Measurements from ENCODE around the gene NPPB.

The NPPB gene

DNA sequence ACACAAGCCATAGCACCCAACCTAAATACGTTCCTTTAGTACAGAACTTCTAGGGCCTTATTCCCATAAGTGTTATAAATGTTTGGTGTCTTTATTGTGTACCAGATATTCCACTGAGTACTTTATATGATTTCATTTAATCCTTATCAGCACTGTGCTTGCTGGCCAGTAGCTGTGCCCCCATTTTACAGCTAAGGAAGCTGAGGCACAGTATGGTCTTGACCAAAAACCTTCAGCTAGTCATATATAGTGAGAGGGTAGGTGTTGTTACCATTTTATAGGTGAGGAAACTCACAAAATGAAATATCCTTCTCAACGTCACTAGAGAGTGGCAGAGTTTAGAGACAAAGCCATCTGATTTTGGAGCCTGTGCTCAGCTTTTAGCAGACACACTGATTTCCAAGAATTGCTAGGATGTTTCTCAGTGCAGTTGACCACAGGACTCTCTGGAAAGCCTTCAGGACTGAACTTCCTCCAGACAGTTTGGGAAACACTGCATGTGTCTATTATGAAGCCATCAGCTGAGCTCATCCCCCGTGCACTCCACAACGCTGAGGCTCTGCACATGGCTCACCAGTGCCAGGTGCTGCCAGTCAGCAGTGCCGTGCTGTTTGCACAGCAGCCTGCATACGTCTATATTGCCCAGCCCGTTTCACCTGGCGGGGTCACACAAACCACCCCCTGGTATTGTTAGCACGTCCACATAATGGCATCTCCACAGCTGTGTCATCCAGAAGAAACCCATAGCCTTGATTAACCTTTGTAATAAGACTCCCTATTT is 26.6 kb downstream of the NPPB start:
- DNase-seq = no peak

DNA sequence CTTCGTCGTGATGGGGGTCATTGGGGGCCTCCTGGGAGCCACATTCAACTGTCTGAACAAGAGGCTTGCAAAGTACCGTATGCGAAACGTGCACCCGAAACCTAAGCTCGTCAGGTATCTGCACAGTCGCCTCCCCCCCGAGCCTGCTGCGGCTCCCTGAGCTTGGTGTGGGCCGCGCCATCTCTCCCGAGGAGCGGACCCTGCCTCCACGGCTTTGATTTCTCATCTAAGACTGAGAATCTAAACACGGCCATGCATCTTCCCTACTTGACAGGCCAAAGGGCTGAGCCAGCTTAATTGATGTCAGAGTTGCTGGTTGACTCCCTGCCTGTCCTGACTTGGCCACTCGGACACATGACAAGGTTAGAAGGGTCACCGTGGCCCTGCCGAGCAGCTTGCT is 30.2 kb downstream of the NPPB start:
- DNase-seq = no peak

DNA sequence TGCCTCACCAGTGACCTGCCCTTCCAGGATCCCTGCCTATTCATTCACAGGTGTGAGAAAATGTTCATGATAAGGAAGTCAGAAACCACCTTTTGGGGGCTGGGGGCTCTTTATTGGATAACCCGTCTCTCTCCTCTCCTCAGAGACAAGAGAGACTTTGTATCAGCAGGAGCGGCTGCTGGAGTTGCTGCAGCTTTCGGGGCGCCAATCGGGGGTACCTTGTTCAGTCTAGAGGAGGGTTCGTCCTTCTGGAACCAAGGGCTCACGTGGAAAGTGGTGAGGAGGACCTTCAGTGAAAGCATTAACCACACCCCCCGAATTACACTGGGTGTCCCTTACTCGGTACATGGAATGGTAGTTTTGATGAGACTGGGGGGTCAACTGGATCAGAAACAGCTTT is 31.8 kb downstream of the NPPB start:
- DNase-seq = no peak

DNA sequence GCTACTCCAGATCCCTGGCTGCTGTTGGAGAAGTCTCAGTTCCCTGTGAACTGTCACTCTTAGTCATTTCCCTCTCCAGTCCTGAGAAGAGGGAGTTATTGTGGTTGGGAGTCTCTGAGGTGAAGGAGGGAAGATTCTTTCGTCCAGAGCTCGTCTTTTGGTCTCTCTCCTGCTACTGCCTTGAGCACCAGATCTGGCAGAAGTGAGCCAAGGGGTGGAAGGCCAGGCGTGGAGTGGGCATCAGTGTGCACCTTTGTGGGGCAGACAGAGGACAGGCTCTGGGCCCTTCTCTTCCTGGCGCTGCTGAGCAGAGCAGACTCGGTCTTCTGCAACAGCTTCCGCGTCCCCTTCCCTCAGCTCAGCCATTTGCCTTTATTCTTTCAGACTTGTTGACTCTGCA is 33.6 kb downstream of the NPPB start:
- DNase-seq = no peak

DNA sequence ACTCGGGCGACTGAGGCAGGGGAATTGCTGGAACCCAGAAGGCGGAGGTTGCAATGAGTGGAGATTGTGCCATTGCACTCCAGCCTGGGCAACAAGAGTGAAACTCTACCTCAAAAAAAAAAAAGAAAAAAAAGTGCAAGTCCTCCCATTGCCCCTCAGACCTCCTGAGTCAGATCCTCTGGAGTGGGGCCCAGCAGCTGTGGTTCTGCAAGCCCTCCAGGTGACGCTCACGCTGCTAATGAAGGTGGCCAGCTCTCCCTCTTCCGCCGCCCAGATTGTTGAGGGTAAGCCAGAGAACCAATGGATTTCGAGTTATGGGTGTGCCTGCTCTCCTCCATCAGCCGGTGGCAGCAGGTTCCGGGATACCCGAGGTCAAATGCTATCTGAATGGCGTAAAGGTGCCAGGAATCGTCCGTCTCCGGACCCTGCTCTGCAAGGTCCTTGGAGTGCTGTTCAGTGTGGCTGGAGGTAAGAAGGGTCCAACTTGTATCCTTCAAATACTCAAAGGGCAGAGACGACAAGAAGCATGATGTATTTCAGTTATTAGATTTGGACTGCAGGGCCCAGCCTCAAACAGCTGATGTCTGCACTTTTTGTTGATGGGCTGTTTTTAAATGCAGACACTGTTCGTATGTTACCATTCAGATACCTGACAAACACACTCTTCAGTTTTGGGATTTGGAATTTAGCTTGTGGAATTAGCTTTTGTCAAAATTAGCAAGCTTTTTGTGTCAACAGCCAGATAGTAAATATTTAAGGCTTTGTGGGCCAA is 35.2 kb downstream of the NPPB start:
- no peak for DNase-seq

DNA sequence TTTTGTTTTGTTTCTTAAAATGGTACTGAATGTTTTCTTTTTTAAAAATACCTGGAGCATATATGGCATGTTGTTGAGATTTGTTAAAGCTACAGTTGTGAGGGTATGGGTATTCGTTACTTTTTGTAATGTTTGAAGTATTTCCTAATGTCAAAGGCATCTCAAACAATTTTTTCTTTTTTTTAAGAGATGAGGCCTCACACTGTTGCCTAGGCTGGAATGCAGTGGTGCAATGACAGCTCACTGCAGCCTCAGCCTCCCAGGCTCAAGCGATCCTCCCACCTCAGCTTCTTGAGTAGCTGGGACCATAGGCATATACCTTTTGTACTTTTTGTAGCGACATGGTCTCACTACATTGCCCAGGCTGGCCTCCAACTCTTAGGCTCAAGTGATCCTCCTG is 36.7 kb downstream of the NPPB start:
- no peak for DNase-seq

DNA sequence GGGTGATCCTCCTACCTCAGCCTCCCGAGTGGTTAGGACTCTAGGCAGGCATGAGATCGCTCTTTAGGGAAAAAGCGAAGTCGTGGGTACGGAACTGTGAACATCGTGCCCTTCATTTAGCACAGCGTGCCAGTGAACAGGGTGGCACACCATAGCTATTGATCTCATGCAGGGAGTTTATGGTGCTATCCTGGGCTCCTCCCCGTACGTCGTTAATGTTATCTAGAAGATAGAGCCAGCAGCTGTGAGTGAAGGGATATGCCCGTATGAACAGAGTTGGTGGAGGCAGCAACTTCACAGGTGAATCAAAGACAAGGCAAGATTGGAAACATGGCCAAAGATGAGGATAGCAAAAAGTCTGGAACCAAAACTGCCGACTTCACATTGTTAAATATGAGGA is 41.6 kb downstream of the NPPB start:
- no peak for DNase-seq

DNA sequence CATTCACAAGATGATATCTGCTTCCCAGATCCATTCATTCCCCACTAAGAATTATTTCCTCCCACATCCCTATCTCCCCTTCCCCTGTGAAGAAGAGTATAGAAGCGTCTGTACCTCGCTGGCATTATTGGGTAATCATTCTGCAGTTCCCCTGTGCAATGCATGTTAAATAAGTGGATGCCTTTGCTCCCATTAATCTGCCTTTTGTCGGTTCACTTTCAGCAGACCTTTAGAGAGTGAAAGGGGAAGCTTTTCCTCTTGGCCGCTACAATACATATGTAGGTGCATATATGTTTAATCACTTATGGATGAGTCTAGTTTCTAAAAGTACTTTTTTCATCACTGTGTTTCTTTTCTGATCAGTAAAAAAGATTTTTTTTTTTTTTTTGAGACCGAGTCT is 45.7 kb downstream of the NPPB start:
- no peak for DNase-seq
